Measurements from ENCODE around the gene ARID5B.

The ARID5B gene

DNA sequence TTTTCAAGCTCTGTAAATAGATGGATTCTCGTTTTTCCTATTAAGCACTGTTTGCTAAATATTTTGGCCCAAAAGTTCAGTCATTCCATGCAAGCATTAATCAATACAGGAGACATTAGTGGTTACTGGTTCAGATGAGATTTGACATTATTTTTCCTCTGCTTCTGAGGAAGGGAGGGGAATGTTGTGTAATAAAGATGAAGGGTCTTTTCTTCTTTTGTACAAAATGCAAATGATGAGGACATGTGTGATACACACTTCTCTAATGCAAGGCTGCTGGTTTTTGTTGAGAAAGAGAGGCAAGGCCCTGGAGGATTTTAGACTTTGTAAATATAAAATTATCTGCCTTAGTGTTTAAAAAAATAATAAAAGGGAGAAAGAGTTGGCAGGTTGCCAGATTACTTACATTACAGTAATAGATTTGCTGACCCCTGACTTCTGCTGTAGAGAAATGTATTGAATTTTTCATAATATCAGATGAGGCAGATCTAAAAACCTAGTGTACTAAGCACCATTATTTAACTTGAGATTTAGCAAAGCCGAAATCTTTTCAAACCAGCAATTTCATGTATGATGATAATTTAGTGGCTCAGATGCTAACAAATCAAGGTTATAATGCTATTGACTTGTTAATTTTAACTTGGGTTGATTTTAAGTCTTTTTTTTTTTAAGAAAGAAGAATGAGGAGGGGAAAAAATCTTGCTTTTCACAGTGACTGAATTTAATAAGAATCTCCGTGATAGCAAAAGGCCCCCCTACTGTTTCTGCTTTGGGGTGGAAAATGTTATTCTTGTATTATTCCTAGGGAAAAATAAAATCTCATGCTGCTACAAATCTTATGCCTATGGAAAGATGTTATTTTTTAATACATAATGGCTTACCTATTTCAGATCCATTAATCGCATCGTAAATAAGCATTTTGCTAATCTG lies 180.1 kb downstream of the ARID5B start:
- no peak for DNase-seq

DNA sequence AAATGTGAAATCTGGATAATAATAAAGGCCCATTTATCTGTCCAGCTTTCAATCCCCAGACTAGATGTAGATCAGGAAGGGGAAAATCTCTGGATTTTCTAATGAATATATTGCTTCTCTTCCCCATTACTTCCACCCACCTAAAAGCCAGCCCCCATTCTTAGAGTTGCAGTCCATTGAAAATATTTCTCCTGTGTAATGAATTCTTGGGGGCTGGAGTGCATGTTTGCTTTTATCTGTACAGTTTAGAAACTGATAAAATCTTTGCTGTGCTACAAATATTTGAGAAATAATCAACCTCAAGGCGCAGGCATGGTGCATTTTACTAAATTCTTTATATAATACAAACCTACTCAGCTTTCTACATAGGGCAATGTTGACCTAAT lies 180.8 kb downstream of the ARID5B start:
- no peak for DNase-seq

DNA sequence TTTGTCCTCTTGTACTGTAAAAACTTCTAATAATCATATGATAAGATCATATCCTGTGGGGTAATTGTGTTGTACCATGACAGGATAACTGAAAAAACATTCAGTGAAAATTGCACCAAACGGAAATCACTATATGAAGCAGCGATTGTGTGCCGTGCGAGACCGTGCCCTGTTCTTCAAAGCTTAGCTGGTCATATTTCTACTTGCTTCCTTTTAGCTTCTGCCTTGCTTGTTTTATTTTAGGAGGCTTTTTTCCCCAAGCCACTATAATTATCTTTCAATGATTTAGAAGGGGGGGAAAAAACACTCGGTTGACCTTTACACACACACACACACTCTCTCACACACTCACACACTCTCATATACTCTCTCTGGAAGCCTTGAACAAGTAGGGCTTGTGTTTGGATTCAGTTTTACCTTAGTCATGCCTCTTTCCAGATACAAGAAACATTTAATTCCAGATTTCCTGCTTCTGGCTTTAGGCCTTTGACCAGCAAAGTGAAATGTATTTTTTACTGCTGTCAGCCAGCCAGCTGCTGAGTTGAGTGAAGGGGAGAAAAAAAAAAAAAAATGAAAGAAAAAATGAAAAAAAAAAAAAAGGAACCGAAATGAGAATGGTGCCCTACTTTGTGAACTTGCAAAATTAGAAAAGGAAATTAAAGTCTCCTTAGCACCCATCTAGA lies 181.4 kb downstream of the ARID5B start:
- no peak for DNase-seq

DNA sequence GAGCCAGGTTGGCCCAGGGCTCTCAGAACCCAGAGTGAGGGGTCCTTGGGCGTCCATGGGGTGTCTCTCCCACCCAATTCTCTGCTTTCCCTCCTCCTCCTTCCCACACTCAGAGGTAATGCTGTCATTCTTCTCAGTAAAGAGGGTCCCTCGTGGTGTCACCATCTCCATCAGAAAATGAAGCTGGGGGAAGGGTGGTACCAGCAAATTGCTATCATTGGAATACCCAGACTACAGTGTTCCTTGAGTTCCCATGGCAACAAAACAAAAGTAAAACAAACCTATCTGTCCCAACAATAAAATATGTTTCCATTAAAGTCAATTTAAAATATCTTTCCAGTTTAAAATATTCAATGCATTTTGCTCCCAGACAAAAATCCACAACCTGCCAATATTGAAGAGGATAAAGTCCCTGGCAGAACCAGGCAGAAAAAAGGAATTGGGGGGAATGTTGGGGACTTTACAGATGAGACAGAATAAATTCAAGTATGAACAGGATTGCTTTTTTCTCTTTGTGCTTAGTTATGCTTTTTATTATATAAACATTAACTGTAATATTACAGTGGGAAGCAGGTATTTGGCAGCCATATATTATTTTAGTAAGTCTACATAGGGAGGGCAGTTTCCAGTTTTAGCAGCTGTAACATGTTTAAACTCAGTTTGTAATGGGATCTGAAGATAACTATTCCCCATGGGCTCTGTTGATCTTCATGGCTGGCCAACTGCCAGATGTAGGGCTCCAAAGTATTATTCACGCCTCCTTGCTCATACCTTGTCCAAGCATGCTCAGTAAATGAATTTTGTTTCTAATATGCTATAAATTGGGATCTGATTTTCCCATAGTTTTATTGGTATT lies 182.1 kb downstream of the ARID5B start:
- DNase-seq, result no peak

DNA sequence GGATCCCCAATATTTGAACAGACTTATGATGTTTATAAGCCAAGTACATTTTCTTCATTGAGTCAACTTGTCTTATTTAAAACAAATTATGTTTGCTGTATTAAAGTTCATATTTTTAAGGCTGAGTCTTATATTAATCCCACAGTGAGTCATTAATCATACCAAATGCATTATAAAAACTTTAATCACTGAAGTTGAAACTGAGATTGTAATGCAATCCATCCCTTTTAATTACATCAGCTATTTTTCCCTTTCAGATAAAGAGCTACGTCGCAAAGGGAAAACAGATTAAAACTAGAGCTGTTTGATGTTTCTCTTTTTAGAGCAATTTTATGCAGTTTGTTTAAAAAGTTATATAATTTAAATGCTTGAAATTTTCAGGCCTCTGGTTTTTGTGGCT lies 183.0 kb downstream of the ARID5B start:
- no peak for DNase-seq

DNA sequence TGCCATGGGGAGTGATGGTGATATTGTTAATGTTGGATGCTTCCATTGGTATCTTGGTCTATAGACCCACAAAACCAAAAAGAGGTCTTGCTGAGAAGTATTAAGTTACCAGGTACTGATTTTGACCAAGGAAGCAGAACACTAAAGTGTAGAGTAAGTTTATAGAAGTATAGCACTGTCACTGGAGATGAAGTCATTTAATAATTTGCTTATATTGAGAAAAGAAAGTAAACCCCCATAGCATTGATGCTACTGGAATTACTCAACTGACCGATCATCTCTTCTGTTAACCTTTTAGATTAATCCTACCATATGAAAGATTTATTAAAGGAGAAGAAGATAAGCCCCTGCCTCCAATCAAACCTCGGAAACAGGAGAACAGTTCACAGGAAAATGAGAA lies 183.9 kb downstream of the ARID5B start:
- no peak for DNase-seq

DNA sequence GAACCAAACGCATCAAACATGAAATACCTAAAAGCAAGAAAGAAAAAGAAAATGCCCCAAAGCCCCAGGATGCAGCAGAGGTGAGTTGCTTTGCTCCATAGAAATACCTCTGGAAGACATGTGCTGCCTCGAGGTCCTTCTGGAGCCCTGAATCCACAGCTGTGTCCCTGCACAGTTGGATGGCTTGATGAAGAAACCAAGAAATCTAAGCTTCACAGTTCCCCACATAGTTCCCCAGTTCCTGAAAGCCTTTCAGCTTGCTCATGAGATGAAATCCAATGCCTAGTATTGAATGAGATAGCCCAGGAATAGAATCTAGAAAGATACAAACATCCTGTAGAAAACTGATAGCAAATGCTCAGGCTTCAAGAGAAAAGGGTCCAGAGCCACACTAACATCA lies 184.3 kb downstream of the ARID5B start:
- no peak for DNase-seq

DNA sequence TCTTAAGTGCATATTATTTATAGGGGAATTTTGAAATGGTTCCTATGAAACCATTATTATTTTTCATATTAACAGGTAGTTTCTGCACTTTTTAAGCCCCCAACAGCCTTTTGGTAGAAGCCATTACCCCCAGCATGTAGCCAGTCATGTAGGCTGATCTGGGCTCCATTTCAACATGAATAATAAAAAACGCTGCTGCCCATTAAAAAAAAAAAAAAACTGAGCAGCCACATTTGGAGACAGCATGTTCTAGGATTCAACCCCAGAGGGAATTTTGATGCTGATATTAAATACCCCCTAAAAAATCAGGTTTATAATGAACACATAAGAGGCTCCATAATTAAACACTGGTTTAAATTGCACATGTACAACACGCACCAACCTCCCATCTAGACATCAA lies 185.8 kb downstream of the ARID5B start:
- no peak for DNase-seq

DNA sequence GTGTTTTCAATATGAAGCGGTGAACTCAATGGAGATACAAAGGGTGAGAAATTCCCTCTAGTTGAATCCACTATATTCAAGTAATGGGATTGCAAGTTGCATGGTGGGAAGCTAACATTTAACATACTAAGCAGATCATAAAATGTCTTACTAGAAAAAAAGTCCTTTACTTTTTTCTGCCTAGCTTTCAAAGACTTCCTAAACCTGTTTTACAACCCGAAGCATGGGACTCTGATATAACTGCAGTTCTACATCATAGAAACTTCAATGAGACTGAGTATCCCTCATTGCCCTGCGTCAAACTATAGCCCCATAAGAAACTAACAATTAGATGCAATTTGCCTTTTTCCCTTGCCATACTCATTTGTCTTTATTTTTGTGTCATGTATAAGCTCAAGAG lies 187.3 kb downstream of the ARID5B start:
- DNase-seq, result no peak

DNA sequence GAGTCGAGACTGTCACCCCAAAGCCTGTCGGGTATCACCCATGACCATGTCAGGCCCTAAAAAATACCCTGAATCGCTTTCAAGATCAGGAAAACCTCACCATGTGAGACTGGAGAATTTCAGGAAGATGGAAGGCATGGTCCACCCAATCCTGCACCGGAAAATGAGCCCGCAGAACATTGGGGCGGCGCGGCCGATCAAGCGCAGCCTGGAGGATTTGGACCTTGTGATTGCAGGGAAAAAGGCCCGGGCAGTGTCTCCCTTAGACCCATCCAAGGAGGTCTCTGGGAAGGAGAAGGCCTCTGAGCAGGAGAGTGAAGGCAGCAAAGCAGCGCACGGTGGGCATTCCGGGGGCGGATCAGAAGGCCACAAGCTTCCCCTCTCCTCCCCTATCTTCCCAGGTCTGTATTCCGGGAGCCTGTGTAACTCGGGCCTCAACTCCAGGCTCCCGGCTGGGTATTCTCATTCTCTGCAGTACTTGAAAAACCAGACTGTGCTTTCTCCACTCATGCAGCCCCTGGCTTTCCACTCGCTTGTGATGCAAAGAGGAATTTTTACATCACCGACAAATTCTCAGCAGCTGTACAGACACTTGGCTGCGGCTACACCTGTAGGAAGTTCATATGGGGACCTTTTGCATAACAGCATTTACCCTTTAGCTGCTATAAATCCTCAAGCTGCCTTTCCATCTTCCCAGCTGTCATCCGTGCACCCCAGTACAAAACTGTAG lies 191.0 kb downstream of the ARID5B start:
- no peak for DNase-seq

DNA sequence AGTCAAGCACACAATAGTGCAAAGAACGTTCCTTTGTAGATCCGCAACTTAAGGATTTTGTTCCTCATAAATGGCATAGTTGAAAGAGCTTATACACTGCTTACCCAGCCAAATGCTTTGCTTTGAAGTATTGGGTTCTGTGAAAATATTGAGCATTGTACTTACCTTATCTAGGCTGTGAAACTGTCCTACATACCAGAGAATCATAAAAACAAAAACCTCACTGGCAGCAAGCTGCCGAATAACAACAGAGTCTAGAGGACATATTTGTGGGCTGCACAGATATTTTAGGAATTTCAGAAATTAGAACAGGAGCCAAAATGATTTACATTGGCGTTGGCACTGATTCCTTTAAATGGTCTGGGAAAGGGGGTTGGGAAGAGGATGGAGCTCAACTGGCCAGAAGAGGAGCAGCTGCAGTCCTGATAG lies 192.4 kb downstream of the ARID5B start:
- no peak for DNase-seq

DNA sequence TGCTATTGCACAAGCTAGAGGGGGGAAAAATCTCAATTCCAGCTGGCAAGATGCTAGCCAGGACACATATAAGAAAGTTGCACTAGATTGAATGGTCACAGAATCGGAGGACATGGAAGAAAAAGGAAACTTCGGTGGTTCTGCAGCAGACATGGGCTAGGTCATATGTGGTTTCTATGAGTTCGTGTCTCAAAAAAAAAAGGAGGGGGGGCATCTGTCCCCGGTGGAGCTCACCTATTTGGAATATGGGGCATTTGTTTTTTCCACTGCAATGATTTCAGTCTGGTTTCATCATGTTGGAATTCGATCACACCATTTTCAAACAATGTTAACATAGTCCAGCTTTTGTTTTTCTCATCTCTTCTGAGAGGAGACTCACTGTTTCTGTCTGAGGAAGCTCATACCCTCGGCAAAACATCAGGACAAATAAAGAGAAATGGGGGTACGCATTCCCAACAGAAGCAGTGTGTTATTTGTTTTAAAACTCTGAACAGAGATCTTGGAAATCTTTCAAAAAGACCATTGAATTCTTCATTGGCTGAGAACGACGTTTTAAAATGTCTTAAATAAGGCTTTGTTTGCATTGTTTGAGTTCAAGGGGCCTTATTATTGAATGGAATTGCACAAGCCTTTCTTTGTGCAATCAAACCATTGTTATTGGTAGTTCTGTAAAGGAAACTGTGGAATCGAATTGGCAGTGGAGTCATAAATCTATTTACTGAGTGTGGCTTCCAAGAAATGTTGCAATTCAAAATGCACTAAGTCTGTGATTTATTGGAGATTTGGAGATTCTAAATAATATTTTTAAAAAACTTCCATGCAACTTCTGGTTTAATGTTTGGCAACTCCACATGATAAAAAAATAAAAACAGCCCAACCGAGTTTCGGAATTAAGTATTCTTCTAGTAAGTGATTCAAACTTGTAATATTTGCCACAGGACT lies 194.0 kb downstream of the ARID5B start:
- DNase-seq, result no peak

DNA sequence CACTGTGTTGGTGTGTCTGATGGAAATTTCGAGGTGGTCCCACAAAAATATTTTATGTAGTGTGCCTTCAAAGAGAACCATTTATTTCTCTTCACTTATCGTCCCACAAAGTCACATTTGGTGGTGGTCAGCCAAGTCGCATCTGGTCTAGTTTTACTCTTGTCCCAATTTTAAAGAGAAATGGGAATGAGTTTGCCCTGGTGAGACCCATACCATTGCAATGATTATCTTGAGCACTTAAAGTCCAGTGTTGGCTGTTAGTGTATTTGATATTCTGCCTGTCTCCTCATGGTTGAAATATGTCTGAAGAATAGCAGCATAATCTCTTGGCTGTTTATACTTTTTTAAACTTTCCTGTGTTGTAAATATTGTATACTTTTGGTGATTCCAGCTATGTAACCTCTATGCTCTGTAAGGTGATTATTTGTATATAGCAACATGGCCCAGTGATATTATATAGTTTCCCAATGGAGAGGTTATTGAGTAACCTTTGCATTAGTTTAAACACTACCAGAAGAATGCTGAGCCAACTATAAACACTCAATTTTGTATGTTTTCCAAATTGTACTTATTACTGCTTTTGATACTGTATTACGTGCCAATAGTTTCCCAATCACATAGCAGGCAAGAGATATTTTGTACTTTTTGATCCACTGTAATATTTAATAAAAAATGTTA lies 194.9 kb downstream of the ARID5B start:
- DNase-seq, result no peak

DNA sequence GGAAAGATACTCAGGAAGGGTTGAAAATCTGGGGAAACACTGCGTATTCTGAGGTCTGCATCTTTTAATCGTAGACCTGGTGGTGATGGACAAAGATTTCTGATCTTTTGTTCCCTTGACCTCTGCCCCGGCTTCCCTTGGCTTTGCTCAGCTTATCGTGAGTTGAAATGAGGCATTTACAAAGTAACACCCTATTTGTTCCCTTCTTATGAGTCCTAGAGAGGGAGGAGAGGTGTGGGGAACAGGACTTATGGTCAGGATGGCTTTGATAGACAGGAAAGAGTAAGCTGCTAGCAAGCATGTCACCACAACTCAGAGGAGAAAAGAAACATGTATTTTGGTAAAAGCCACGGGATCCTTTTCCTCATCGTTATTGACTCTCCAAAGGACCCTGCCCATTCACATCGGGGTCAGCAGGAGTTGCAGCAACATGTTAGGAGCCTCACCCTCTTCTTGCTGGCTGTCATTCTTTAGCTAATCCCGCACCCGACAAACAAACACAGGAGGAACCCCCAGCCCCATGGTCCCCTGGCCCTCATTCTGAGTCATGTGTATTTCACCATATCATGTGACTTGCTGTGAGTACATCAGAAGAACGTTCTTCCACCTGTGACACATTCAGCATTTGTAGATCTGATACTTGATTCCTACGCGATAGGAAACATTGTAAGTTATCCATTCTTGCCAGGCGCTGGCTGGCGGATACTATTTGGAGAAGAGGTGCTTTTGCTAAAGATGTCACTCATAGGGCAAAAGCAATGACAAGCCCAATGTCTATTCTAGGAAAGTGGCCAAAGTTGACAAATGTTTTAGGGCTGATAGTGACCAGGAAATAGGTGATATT lies 197.0 kb downstream of the ARID5B start:
- DNase-seq, result no peak

DNA sequence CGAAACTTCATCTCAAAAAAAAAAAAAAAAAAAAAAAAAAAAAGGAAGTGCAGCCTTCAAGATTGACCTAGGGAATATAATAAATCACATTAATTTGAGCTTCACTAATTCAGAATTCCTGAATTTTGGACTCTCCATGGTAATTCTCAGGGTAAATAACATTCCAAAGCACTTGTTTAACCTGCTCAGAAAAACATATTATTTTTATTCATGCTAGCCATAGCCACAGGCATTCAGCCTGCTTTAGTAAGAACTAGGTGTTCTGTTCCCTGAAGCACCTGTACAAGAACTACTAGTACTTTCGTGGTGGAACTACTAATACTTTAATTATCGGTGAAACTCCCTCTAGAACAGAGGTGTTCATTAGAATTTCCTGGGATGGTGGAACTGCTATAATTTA lies 197.8 kb downstream of the ARID5B start:
- no peak for DNase-seq

DNA sequence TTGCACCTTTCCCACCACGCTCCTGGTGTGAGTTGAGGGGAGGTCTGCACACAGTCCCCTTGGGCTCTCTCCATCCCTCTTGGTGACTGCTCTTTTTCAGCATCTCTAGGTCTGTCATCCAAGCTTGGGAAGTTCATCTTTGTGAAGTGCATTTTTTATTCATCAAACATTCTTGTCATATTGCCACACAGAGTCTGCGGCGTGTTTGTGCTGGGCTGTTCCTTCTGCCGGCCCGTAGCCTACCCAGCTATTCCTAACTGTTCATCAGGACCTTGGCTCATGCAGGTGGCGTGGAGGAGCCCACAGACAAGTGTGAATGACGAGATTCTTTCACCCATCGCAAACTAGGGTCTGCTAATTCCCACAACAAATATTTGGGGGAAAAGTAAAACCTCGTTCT lies 202.4 kb downstream of the ARID5B start:
- DNase-seq, result no peak

DNA sequence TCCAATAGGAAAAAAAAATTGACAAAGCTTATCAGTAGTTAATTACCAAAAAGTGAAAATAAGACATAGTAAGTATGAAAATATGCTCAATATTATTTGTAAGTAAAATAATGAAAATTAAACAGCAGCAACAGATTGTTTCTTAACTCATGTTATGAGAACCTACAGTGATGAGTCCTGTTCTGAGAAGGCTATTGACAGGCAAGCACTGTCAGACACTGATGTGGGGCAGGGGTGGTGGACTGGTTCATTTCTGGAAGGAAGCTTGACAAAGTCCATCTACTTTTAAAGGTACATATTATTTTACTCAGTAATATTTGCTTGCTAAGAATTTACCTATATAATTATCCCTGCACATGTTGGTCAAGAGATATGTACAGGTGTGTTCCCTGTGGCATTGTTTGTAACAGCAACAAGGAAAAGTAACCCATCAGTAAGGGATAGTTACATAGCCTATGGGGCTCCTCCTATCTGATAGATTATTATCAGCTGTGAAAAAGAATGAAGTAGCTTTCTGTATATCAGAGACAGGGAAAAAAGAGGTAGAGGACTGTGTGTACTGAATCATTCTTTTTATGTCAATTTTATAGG lies 205.5 kb downstream of the ARID5B start:
- no peak for DNase-seq

DNA sequence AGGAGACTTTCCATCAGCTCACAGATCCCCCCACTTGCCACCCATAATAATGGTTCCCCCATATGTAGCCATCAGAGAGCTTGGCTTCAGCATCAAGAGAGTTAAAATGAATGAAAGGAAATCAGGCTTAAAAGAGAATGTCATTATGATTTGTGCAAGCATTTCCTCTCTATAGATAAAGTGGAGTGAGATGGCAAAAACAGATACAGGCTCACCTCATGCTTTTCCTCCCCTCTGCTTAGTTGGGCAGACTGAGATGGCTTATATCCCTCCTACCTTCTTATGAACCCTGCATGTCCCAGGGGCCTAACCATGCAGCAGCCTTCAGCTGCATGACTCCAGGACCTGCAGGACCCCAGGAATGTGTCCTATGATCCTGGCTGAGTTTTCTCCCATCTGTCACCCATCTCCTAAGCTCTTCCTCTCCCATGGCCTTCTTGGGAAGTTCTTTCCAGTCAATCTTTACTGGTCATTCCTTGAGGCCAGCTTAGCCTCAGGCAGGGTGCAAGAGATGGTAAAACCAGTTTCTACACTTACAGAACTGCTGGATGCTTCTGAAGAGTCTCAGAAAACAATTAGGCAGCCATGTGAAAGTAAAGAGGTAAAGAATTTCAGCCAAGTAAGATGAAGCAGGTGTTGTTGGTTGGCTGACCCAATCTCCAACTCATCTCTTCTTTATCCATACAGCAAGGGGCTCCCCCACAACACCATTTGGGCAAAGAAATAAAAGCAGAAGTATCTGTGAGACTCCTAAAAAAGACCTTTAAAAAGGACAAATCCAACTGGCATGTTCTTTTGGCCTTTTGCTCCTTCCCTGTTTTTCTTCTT lies 207.5 kb downstream of the ARID5B start:
- no peak for DNase-seq
